ENCODE results near the gene MOCOS.
A peak's percentile ranks its signal among the peaks of the same experiment; 100 is the strongest.

MOCOS gene

GRCh38 chr18:36176711-36177110 lies 10.6 kb upstream of the MOCOS start:
- in situ Hi-C loops (cut with HindIII; ENCODE audit: low pct_ligation_motif_present, low pct_unique_long_range_greater_than_20kb, low sequenced_read_pairs): no loop called here
- no peak for DNase-seq

- in situ Hi-C loops (cut with HindIII; ENCODE audit: low pct_ligation_motif_present, low pct_unique_long_range_greater_than_20kb, low sequenced_read_pairs): no loop called here
- DNase-seq: no peak
Observed at GRCh38 chr18:36177913-36178312, 9.4 kb upstream of the MOCOS start.

- DNase-seq: peak; percentile 41
- in situ Hi-C loops (cut with HindIII; ENCODE audit: low pct_ligation_motif_present, low pct_unique_long_range_greater_than_20kb, low sequenced_read_pairs): no loop called here
Observed at GRCh38 chr18:36179562-36180355, 7.5 kb upstream of the MOCOS start.

DNA sequence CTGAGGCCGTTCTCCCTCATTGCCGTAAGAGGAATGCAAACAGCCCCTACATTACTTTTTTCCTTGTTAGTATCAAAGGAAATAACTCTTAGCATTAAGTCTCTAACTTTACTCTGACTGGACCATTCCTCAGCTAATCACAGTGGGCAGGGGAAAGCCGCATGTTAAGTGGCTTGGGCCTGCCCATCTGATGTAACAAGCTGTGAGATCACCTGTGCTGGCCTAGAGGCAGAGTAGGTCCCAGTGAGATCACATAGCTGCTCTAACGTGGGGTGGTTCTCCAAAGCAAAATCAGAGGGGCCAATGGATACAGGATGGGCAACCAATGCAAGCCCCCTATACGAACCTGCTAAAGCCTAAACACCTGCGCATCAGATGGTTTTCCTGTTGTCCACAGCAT lies 5.9 kb upstream of the MOCOS start:
- DNase-seq: no peak
- in situ Hi-C loops (cut with HindIII; ENCODE audit: low pct_ligation_motif_present, low pct_unique_long_range_greater_than_20kb, low sequenced_read_pairs): no loop called here

DNA sequence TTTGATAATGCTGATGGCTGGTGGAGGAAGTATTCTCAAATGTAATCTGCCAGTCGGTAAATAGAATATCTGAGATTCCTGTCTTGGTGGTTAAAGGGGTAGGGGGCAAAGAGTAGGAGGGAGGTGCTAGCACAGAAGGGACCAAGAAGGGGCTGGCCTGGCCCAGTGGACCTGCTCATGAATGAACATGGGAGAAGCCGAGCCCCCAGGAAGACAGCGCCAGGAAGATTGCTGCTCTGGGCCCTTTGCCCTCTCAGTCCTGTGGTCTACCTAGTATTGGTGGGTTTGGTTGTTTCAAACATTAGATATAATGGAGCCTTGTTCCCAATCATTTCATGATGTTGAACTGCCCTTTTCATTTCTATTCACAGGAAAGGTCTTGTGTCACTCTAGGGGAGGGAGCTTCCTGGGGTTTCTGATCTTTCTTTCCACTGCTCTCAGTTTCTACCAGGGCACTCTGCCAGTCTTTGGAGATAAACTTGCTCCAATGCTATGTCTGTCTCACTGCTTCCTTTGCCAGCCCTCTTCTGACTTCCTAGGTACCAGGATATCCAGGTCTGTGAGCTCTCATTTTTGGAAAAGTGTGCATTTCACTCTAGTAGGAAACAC lies 5.3 kb upstream of the MOCOS start:
- in situ Hi-C loops (cut with HindIII; ENCODE audit: low pct_ligation_motif_present, low pct_unique_long_range_greater_than_20kb, low sequenced_read_pairs): no loop called here
- no peak for DNase-seq

GRCh38 chr18:36183033-36183432 lies 4.3 kb upstream of the MOCOS start:
- DNase-seq: no peak
- in situ Hi-C loops (cut with HindIII; ENCODE audit: low pct_ligation_motif_present, low pct_unique_long_range_greater_than_20kb, low sequenced_read_pairs): no loop called here

- in situ Hi-C loops (cut with HindIII; ENCODE audit: low pct_ligation_motif_present, low pct_unique_long_range_greater_than_20kb, low sequenced_read_pairs): no loop called here
- DNase-seq: no peak
Observed at GRCh38 chr18:36183987-36184386, 3.3 kb upstream of the MOCOS start.

DNA sequence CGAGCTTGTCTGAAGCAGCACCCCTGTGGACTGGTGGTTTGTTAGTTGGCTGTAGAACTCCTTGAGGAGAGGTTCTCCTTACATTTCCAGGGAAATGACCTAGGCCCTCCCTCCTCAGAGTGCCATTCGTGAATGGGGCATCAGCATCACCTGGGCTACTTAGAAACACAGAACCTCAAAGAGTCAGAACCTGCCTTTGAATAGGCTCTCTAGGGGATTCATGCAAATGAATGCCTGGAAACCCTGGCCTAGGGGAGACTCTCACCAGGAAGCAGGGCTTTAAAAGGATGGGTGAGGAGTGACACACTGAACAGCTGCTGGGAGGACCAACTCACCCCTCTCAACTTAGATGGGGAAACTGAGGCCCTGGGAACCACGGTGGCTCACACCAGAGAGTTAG lies 2.1 kb upstream of the MOCOS start:
- no peak for DNase-seq
- in situ Hi-C loops (cut with HindIII; ENCODE audit: low pct_ligation_motif_present, low pct_unique_long_range_greater_than_20kb, low sequenced_read_pairs): no loop called here

- DNase-seq: no peak
- in situ Hi-C loops (cut with HindIII; ENCODE audit: low pct_ligation_motif_present, low pct_unique_long_range_greater_than_20kb, low sequenced_read_pairs): no loop called here
Observed at GRCh38 chr18:36185901-36186460, 1.3 kb upstream of the MOCOS start.

DNA sequence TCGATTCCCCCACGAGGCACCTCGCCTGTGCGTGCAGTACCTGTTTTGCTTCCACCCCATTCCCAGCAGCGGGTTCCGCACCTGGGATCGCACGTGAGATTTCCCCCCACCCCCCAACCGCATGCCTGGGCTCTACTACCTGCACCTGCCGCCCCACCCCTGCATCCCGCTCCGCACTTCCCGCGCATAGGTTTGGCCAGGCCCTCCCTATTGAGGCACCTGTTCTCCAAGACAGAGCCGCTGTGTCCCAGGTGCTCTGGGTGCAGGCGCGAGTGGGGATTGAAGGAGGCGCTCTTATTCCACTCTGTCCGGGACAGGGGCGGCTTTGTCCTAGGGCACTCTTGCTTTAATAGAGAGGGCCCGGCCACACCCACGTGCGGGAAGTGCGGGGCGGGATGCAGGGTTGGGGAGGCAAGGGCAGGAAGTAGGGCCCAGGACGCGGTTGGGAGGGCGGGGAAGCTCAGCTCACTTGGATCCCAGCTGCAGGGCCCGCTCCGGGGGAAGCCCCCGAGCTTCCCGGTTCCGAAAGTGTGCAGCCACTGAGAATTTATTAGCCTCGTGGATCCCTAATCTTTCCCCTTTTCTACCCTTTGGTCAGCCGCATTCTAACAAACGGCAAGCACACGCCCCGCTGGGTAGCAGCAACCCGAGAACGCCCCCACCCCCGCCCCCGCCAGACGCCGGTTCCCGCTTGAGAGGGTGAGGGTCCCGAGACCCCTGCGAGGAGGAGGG lies 670 bp upstream of the MOCOS start:
- in situ Hi-C loops (cut with HindIII; ENCODE audit: low pct_ligation_motif_present, low pct_unique_long_range_greater_than_20kb, low sequenced_read_pairs): no loop called here
- peak; percentile 45 for DNase-seq

GRCh38 chr18:36187826-36188721 lies 777 bp downstream of the MOCOS start:
- peak; percentile 81 for DNase-seq
- in situ Hi-C loops (cut with HindIII; ENCODE audit: low pct_ligation_motif_present, low pct_unique_long_range_greater_than_20kb, low sequenced_read_pairs): no loop called here

GRCh38 chr18:36188916-36189315 lies 1.6 kb downstream of the MOCOS start:
- in situ Hi-C loops (cut with HindIII; ENCODE audit: low pct_ligation_motif_present, low pct_unique_long_range_greater_than_20kb, low sequenced_read_pairs): no loop called here
- no peak for DNase-seq

GRCh38 chr18:36189486-36189885 lies 2.2 kb downstream of the MOCOS start:
- in situ Hi-C loops (cut with HindIII; ENCODE audit: low pct_ligation_motif_present, low pct_unique_long_range_greater_than_20kb, low sequenced_read_pairs): no loop called here

DNA sequence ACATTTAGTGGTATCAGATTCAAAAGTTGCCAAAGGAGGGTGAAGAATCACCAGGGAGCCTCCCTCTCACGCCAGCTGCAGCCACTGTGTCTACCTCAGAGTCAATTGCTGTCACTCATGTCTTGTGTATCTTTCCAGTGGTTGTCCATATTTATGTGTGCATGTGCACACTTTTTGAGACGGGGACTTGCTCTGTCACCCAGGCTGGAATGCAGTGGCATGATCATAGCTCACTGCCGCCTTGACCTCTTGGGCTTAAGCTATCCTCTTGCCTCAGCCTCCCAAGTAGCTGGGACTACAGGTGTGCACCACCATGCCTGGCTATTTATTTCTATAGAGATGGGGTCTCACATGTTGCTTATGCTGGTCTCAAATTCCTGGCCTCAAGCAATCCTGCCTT lies 4.0 kb downstream of the MOCOS start:
- in situ Hi-C loops (cut with HindIII; ENCODE audit: low pct_ligation_motif_present, low pct_unique_long_range_greater_than_20kb, low sequenced_read_pairs): no loop called here
- no peak for DNase-seq

More at GRCh38 chr18:36189486-36189885, 2.2 kb downstream of the MOCOS start:
- no peak for DNase-seq

GRCh38 chr18:36191711-36192110 lies 4.4 kb downstream of the MOCOS start:
- in situ Hi-C loops (cut with HindIII; ENCODE audit: low pct_ligation_motif_present, low pct_unique_long_range_greater_than_20kb, low sequenced_read_pairs): no loop called here

DNA sequence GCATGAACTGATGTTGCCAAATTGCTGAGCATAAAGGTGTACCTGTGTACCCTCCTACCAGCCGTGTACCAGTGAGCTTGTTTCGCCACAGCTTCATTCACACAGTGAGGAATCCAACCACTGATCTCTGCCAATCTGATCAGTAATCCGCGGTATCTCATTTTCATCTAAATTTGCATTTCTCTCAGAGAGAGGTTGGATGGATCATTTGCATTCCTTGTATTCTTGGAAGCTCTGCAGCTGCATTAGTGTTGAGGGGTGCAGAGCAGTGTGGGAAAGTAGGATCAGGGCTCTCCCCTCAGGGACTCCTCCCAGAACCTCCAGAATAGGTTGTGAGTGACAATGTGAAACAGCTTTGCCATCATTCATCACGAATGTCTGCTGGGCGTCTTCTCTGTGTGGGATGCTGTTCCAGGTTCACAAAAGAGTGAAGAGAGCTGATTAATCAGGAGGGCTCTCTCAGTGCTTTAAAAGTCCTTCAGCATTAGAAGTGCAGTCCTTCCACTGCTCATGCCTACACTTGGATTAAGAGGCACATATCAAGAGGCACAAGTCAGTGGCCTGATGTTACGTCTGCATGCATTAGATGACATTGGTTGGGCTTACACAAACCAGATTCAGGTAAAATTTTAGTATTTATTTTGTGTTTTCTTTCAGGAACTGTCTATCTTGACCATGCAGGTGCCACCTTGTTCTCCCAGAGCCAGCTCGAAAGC lies 7.5 kb downstream of the MOCOS start:
- in situ Hi-C loops (cut with HindIII; ENCODE audit: low pct_ligation_motif_present, low pct_unique_long_range_greater_than_20kb, low sequenced_read_pairs): no loop called here
- no peak for DNase-seq

More at GRCh38 chr18:36191711-36192110, 4.4 kb downstream of the MOCOS start:
- DNase-seq: no peak

GRCh38 chr18:36195427-36196122 lies 8.3 kb downstream of the MOCOS start:
- in situ Hi-C loops (cut with HindIII; ENCODE audit: low pct_ligation_motif_present, low pct_unique_long_range_greater_than_20kb, low sequenced_read_pairs): no loop called here
- DNase-seq: no peak
